A549 (cell line): Measurements from ENCODE around the gene DAPL1. TPM values are rescaled to one million over a fixed set of nuclear protein-coding genes. Genes with fewer than 3 reads are reported as not detected.

Experiments
- ATAC-seq, 2 experiments: fragments of 200-7000 bp in 1 of 2; fragments of >200 bp in 1 of 2; cut with Nextera tagmentation in 1 of 2; cut with Tn5 transposase in 1 of 2; 3 replicates each; pipeline versions ENCODE4 v1.8.0 to v1.9.1; 2018 to 2020; ENCODE audit warnings: mild to moderate bottlenecking in 1 of 2, moderate library complexity in 1 of 2
- CTCF ChIA-PET: fragments of 300-600 bp; sonication (Branson Sonifier 250); formaldehyde crosslinking; extraction: SDS; loops from one replicate; lab custom pipeline; 2021; ENCODE audit warnings: antibody characterized with exemption, inconsistent platforms; lab: Yijun Ruan, JAX
- POLR2A ChIA-PET: fragments of 350-600 bp; formaldehyde crosslinking; extraction: SDS; loops from one replicate; lab custom pipeline; 2021; ENCODE audit warnings: antibody characterized with exemption, inconsistent platforms; lab: Yijun Ruan, JAX
- DNase-seq, 2 experiments: peaks; one replicate each; pipeline versions ENCODE4 v3.0.0 to v3.0.0-alpha.2; 2011 to 2016; ENCODE audit warnings: low read depth in 1 of 2, low spot score in 1 of 2
- FAIRE-seq: peaks from 2 replicates; lab custom pipeline; 2011; peaks lifted over from hg19 to GRCh38; lab: Jason Lieb, UNC
- H3K27ac ChIP-seq, 2 experiments: fragments of >200 bp; sonication (Bioruptor Twin); formaldehyde crosslinking; 3 replicates each; pipeline ENCODE4 v1.5.1; 2016 to 2017
- H3K4me1 ChIP-seq: fragments of >200 bp; sonication (Bioruptor Twin); formaldehyde crosslinking; 3 replicates; pipeline ENCODE4 v1.6.1; 2016
- H3K4me2 ChIP-seq: fragments of >200 bp; sonication (Bioruptor Twin); formaldehyde crosslinking; 3 replicates; pipeline ENCODE4 v1.6.1; 2016
- H3K4me3 ChIP-seq: fragments of >200 bp; sonication (Bioruptor Twin); formaldehyde crosslinking; 3 replicates; pipeline ENCODE4 v1.5.1; 2016
- H3K9me3 ChIP-seq: fragments of >200 bp; sonication (Bioruptor Twin); formaldehyde crosslinking; 3 replicates; pipeline ENCODE4 v1.6.1; 2016
- BHLHE40 ChIP-seq: IDR thresholded peaks from 2 replicates; pipeline ENCODE4 v1.6.1; 2012; ENCODE audit warnings: low read depth, low read length, inconsistent platforms
- CEBPB ChIP-seq, 2 experiments: fragments of >200 bp in 1 of 2; sonication (Bioruptor Twin) in 1 of 2; formaldehyde crosslinking in 1 of 2; IDR thresholded peaks; 2 replicates each; pipeline ENCODE4 v1.6.1; 2012 to 2016
- EHF ChIP-seq: fragments of 250-450 bp; sonication (Bioruptor Pico); IDR thresholded peaks from 2 replicates; pipeline ENCODE4 v1.5.0; 2020; ENCODE audit warnings: mild to moderate bottlenecking
- ESRRA ChIP-seq: fragments of 150-350 bp; IDR thresholded peaks from 2 replicates; pipeline ENCODE4 v1.6.1; 2014; ENCODE audit warnings: mild to moderate bottlenecking, low read length, borderline replicate concordance
- HDAC2 ChIP-seq: fragments of 200-600 bp; sonication (generic); IDR thresholded peaks from 2 replicates; pipeline ENCODE4 v1.6.1; 2016
- HES2 ChIP-seq: fragments of >200 bp; sonication (Bioruptor Twin); formaldehyde crosslinking; IDR thresholded peaks from 2 replicates; pipeline ENCODE4 v1.6.1; 2016
- HEYL ChIP-seq: fragments of 250-450 bp; sonication (Bioruptor Pico); IDR thresholded peaks from 2 replicates; pipeline ENCODE4 v1.8.0; 2021; ENCODE audit warnings: mild to moderate bottlenecking, moderate library complexity
- HOXA7 ChIP-seq: fragments of 250-450 bp; sonication (Bioruptor Pico); IDR thresholded peaks from 2 replicates; pipeline ENCODE4 v1.5.0; 2020; ENCODE audit warnings: mild to moderate bottlenecking, moderate library complexity
- HOXB5 ChIP-seq: fragments of 250-450 bp; sonication (Bioruptor Pico); IDR thresholded peaks from 2 replicates; pipeline ENCODE4 v1.5.0; 2020; ENCODE audit warnings: mild to moderate bottlenecking, moderate library complexity
- KDM5A ChIP-seq: fragments of 200-600 bp; sonication (generic); IDR thresholded peaks from 2 replicates; pipeline ENCODE4 v1.6.1; 2016; ENCODE audit warnings: antibody characterized with exemption, mild to moderate bottlenecking
- MAZ ChIP-seq: fragments of 150-350 bp; IDR thresholded peaks from 2 replicates; pipeline ENCODE4 v1.6.1; 2014; ENCODE audit warnings: antibody characterized with exemption, low read depth, low read length, borderline replicate concordance
- MYC ChIP-seq: IDR thresholded peaks from 2 replicates; pipeline ENCODE4 v1.6.1; 2012; ENCODE audit warnings: mild to moderate bottlenecking, inconsistent platforms, low read length, improper control_type of control experiment, borderline replicate concordance
- NPAS2 ChIP-seq: fragments of 250-450 bp; sonication (Bioruptor Pico); IDR thresholded peaks from 2 replicates; pipeline ENCODE4 v1.8.0; 2022; ENCODE audit warnings: mild to moderate bottlenecking, moderate library complexity, borderline replicate concordance
- PBX3 ChIP-seq: IDR thresholded peaks from 2 replicates; pipeline ENCODE4 v1.6.1; 2012
- POLR2AphosphoS2 ChIP-seq: conservative IDR thresholded peaks from 2 replicates; pipeline ENCODE4 v1.6.1; 2012; ENCODE audit warnings: low read length, improper control_type of control experiment, inconsistent platforms
- RNF2 ChIP-seq: fragments of 200-600 bp; sonication (generic); IDR thresholded peaks from 2 replicates; pipeline ENCODE4 v1.6.1; 2016; ENCODE audit warnings: low read depth, mild to moderate bottlenecking, antibody characterized with exemption, moderate library complexity, borderline replicate concordance
- SMC3 ChIP-seq: fragments of >200 bp; sonication (Bioruptor Twin); formaldehyde crosslinking; IDR thresholded peaks from 3 replicates; pipeline ENCODE4 v1.6.1; 2018; ENCODE audit warnings: inconsistent platforms
- TFCP2L1 ChIP-seq: fragments of 250-450 bp; sonication (Bioruptor Pico); IDR thresholded peaks from 2 replicates; pipeline ENCODE4 v1.5.0; 2021; ENCODE audit warnings: mild to moderate bottlenecking
- ZFP36 ChIP-seq: fragments of 450-650 bp; IDR thresholded peaks from 2 replicates; pipeline ENCODE4 v1.6.1; 2014; ENCODE audit warnings: borderline replicate concordance; ENCODE audit not compliant: partially characterized antibody
- ZNF302 ChIP-seq: fragments of 250-450 bp; sonication (Bioruptor Pico); IDR thresholded peaks from 2 replicates; pipeline ENCODE4 v1.9.0; 2021; ENCODE audit warnings: inconsistent platforms, mild to moderate bottlenecking, moderate library complexity
- WGBS: methylation state at CpG from one replicate; pipeline ENCODE4 v1.1.6; 2017; ENCODE audit errors: missing lambda C conversion rate; 5-methylcytosine and 5-hydroxymethylcytosine counted together
- polyA plus RNA-seq, 4 experiments: library from polyadenylated mRNA; depleted of rRNA in 3 of 4; stranded (reverse); fragments of >200 nt; fragmentation: RNase III in 1 of 4; extraction: RNeasy Plus Mini Kit Qiagen cat#74134 plus additional on column Dnase treatment in 1 of 4; gene quantifications; 2 replicates in 3 of 4; 3 replicates in 1 of 4; pipeline ENCODE4 v1.2.3, GENCODE V29; 2011 to 2017

Gene DAPL1
- polyA plus RNA-seq, 2 of the 4 experiments (the other 2 are of a cell fraction), result not detected

DNA sequence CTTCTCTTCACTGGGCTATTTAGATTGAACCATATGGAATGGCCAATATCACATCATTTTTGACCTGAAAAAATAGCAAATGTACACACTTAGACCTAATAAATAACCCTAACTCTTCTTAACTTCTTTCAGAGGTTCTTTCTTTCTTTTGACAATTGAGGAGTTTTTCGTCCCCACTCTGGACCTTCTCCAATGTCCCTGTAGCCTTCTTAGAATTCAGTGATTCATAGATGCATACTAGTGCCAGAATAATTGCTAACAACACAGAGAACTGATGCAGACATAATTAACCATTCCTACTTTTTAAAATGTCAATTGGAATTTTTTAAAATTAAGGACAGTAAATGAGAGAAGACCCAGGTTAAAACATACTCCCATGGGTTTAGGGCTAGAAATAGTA is 20.0 kb downstream of the DAPL1 start:
- H3K9me3 ChIP-seq, result no peaks in the 10 kb centered on the region
- CTCF ChIA-PET, result no interaction called here
- DNase-seq (no peak), FAIRE-seq (no peak), ATAC-seq (no peak)
- H3K4me2 ChIP-seq, result no peak overlapping the region
- H3K27ac ChIP-seq, result no peak overlapping the region
- H3K4me1 ChIP-seq, result no peaks in the 10 kb centered on the region
- WGBS, result 56% methylated on average over 1 of the region's 1 CpG
- POLR2A ChIA-PET, result no interaction called here
- no peak overlapping the region for H3K4me3 ChIP-seq
- TF ChIP-seq HES2 (no peak), HDAC2 (no peak), RNF2 (no peak), HEYL (CRISPR knock-in tag) (no peak), MAZ (no peak)
- TF ChIP-seq, all 56 proteins: peak for 0

DNA sequence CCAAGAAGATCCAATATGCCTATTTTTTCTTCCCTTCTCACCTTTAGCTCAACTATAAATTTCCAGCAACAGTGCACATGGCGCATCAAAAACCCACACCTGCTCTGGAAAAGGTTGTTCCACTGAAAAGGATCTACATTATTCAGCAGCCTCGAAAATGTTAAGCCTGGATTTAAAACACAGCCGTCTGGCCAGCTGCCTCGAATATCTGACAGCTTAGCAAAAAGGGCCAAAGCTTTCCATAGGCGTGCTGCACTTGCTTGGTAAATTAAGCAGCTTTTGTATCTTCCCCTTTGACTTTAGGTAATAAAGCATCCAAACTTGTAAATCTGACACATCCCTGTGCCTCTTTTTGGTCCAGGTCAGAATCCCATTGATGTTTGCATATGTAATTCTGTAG is 20.5 kb downstream of the DAPL1 start:
- H3K4me1 ChIP-seq, result no peaks in the 10 kb centered on the region
- ChIA-PET CTCF (no interaction called here), POLR2A (no interaction called here)
- no peaks in the 10 kb centered on the region for H3K9me3 ChIP-seq
- H3K4me2 ChIP-seq, result no peak overlapping the region
- no peak overlapping the region for H3K4me3 ChIP-seq
- no peak for ATAC-seq
- H3K27ac ChIP-seq, result no peak overlapping the region
- WGBS, result 51% methylated on average over 5 of the region's 5 CpGs
- FAIRE-seq, result no peak
- TF ChIP-seq HEYL (CRISPR knock-in tag) (no peak), ESRRA (no peak), NPAS2 (CRISPR knock-in tag) (no peak), CEBPB (IDR thresholded peaks at IDR 0.05) (no peak), BHLHE40 (no peak), KDM5A (no peak), HOXA7 (no peak)
- no peak for DNase-seq

GRCh38 chr2:158817588-158817987 is 22.5 kb downstream of the DAPL1 start:
- Histone ChIP-seq H3K4me1 (no peaks in the 10 kb centered on the region), H3K27ac (no peak overlapping the region), H3K4me2 (no peak overlapping the region), H3K9me3 (no peaks in the 10 kb centered on the region), H3K4me3 (no peak overlapping the region)
- 4% methylated on average over 3 of the region's 3 CpGs for WGBS
- FAIRE-seq, result no peak
- DNase-seq, result no peak
- POLR2A ChIA-PET, result no interaction called here
- CTCF ChIA-PET, result interaction anchor here (1.3 kb wide), 1 partner anchor 9 kb away, joined by 4 read pairs; no protein-coding TSS in a partner anchor
- no peak for ATAC-seq
- TF ChIP-seq ZNF302 (CRISPR knock-in tag) (no peak), ZFP36 (no peak)

DNA sequence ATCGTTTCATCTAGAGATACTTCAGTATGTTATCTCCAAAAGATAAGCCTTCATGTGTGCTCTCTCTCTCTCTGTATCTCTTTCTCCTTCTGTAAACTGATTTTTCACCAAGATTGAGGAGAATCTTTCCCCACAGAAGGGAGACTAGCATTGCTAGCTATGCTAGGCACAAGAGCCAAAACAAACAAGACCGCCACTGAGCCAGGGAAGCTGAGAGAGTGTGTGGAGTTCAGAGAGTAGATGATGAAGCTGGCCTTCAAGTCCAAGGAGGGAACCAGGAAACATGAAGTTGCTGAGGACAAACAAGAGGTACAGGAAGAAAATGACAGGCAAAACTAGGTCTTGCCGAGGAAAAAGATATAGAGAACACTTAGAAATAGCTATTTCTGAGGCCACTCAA is 23.4 kb downstream of the DAPL1 start:
- no peak overlapping the region for H3K27ac ChIP-seq
- no peak overlapping the region for H3K4me2 ChIP-seq
- WGBS, result 21% methylated on average over 3 of the region's 3 CpGs
- no peak overlapping the region for H3K4me3 ChIP-seq
- H3K9me3 ChIP-seq, result no peaks in the 10 kb centered on the region
- DNase-seq (no peak), ATAC-seq (no peak), FAIRE-seq (no peak)
- TF ChIP-seq RNF2, result no peak
- no peak for TF ChIP-seq EHF (CRISPR knock-in tag)
- TF ChIP-seq CEBPB (IDR thresholded peaks at IDR 0.05), result no peak
- no peak for TF ChIP-seq POLR2AphosphoS2
- TF ChIP-seq MYC, result no peak
- TF ChIP-seq HOXB5 (CRISPR knock-in tag), result no peak
- no peak for TF ChIP-seq HEYL (CRISPR knock-in tag)
- no peak for TF ChIP-seq KDM5A
- TF ChIP-seq SMC3, result no peak
- TF ChIP-seq TFCP2L1 (CRISPR knock-in tag), result no peak
- no peak for TF ChIP-seq PBX3
- ChIA-PET POLR2A (no interaction called here), CTCF (no interaction called here)
- no peaks in the 10 kb centered on the region for H3K4me1 ChIP-seq
